Right ventricle myocardium inferior (tissue), 1 donor: ENCODE data around the gene PLXNA2. TPM values are rescaled to one million over a fixed set of nuclear protein-coding genes. Genes with fewer than 3 reads are reported as not detected.

Source experiments
- ATAC-seq: fragments of 200-7000 bp; cut with Tn5 transposase; one replicate; pipeline ENCODE4 v1.9.1; 2020; ENCODE audit warnings: mild to moderate bottlenecking, moderate library complexity
- DNase-seq: peaks from one replicate; pipeline ENCODE4 v3.0.0; 2021; ENCODE audit errors: missing footprints
- intact Hi-C: fragments of 100-400 bp; cut with DNase I; formaldehyde crosslinking; loops from one replicate; pipeline ENCODE4 v1.11.0; 2022
- total RNA-seq: library from RNA; stranded (reverse); fragmentation: NEBNext Ultra II Directional; extraction: Animal tissue kit (Norgen Biotek cat#: 25700); gene quantifications from one replicate; pipeline ENCODE4 v1.2.1, GENCODE V29; 2021
- donor health status: DM: no; HTN: yes; CAD: no; lungs with severe emphysema.

The PLXNA2 gene
- total RNA-seq, 1 donor from 2014 or later, result 15.3 TPM

GRCh38 chr1:208142590-208143382, 101.4 kb downstream of the PLXNA2 start:
- DNase-seq (no peak), ATAC-seq (no peak)
- intact Hi-C loops, result no loop called here

GRCh38 chr1:208141610-208142192, 102.5 kb downstream of the PLXNA2 start:
- ATAC-seq, result no peak
- intact Hi-C loops, result no loop called here
- no peak for DNase-seq

- no peak for ATAC-seq
- intact Hi-C loops, result no loop called here
- DNase-seq, result no peak
Observed at GRCh38 chr1:208139434-208140045, 104.6 kb downstream of the PLXNA2 start.

- intact Hi-C loops, result no loop called here
- ATAC-seq (no peak), DNase-seq (no peak)
Observed at GRCh38 chr1:208137193-208137592, 107.0 kb downstream of the PLXNA2 start.

- ATAC-seq (no peak), DNase-seq (no peak)
- intact Hi-C loops, result no loop called here
Observed at GRCh38 chr1:208136459-208137182, 107.6 kb downstream of the PLXNA2 start.

GRCh38 chr1:208135354-208135753, 108.8 kb downstream of the PLXNA2 start:
- DNase-seq, result no peak

GRCh38 chr1:208134491-208134890, 109.7 kb downstream of the PLXNA2 start:
- ATAC-seq, result no peak
- intact Hi-C loops, result no loop called here
- DNase-seq, result no peak

More at GRCh38 chr1:208135354-208135753, 108.8 kb downstream of the PLXNA2 start:
- intact Hi-C loops, result no loop called here
- ATAC-seq, result peak; percentile 41

- DNase-seq (no peak), ATAC-seq (no peak)
- intact Hi-C loops, result no loop called here
Observed at GRCh38 chr1:208133355-208133754, 110.8 kb downstream of the PLXNA2 start.

GRCh38 chr1:208132287-208132882, 111.8 kb downstream of the PLXNA2 start:
- DNase-seq, result peak; percentile 90
- intact Hi-C loops, result loop anchor here (1.0 kb wide), 1 partner anchor 113 kb away; no protein-coding TSS in a partner anchor
- peak; percentile 89 for ATAC-seq

GRCh38 chr1:208131621-208132286, 112.4 kb downstream of the PLXNA2 start:
- DNase-seq, result no peak
- intact Hi-C loops, result loop anchor here (1.0 kb wide), 1 partner anchor 114 kb away; no protein-coding TSS in a partner anchor
- no peak for ATAC-seq

- no peak for ATAC-seq
- intact Hi-C loops, result no loop called here
- DNase-seq, result no peak
Observed at GRCh38 chr1:208129487-208129886, 114.7 kb downstream of the PLXNA2 start.

- intact Hi-C loops, result no loop called here
- DNase-seq (no peak), ATAC-seq (no peak)
Observed at GRCh38 chr1:208129060-208129459, 115.1 kb downstream of the PLXNA2 start.

- intact Hi-C loops, result no loop called here
- no peak for DNase-seq
Observed at GRCh38 chr1:208127792-208128529, 116.2 kb downstream of the PLXNA2 start.

GRCh38 chr1:208127284-208127683, 116.9 kb downstream of the PLXNA2 start:
- no peak for ATAC-seq
- DNase-seq, result no peak
- intact Hi-C loops, result no loop called here

More at GRCh38 chr1:208127792-208128529, 116.2 kb downstream of the PLXNA2 start:
- no peak for ATAC-seq

GRCh38 chr1:208126108-208126507, 118.1 kb downstream of the PLXNA2 start:
- DNase-seq (no peak), ATAC-seq (no peak)
- intact Hi-C loops, result no loop called here

- DNase-seq (no peak), ATAC-seq (no peak)
- intact Hi-C loops, result no loop called here
Observed at GRCh38 chr1:208122612-208123358, 121.4 kb downstream of the PLXNA2 start.

GRCh38 chr1:208121813-208122364, 122.3 kb downstream of the PLXNA2 start:
- DNase-seq (no peak), ATAC-seq (no peak)
- intact Hi-C loops, result no loop called here
